Measurements from ENCODE around the gene MTX1.

MTX1 gene

DNA sequence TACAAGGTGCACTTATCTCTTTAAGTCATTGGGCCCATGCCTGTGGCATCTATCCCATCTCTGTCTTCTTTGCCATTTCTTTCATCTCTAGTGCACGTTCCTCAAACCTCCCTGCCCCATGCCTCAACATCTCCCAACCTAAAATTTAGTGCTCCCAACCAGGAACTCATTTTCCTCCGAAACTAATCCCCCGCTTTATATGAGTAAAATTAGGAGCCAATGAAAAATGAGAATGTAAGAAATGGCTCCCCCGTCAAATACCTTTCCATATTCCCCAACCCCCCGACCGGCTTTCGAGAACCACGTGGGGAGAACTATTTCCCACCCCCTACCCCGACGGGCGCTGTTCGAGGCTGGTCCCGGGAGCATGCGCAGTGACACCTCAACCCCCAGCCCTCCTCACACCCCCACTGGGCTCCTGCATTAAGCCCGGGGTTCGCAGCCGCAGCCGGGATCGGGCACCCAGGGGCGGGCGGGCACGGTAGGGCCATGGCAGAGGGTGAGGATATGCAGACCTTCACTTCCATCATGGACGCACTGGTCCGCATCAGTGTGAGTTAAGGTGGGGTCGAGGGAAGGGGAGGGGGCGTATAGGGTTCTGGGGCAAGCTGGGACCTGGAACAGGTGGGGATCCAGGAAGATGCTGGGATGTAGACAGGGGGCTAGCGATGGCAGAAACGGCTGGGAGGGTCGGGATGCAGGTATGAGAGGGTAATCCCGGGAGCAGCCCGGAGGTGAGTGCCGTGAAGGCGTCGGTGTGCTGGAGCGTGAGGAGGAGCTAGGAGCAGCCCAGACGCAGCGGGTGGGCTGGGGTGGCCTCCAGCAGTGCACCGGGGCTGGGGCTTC, 34.8 kb upstream of the MTX1 start, which contains the start of gene TRIM46:
TRIM46 (plus strand) TSS at position 372 of the 846 bp plus-strand sequence; CDS start at position 490, 118 bp downstream.
- Histone ChIP-seq H3K36me3 (ENCODE audit: control insufficient read depth, low read length) (peaks cover 43% of the 10 kb centered on the region), H3F3A (ENCODE audit: control insufficient read depth, insufficient read depth) (peaks cover 17% of the 10 kb centered on the region; the same call in 1 of the 2 replicates), H3K4me2 (ENCODE audit: low read length) (peak within 1 kb of the TSS; percentile 76), H3K4me3 (ENCODE audit: low read length) (peak within 1 kb of the TSS; percentile 90), H3K9me2 (replicated peaks; ENCODE audit: control insufficient read depth, low read length) (no peaks in the 10 kb centered on the region), H4K20me1 (ENCODE audit: control insufficient read depth, insufficient read depth, low read depth, low read length) (no peaks in the 10 kb centered on the region), H3K27me3 (ENCODE audit: control insufficient read depth, low read length) (no peaks in the 10 kb centered on the region), H3K27ac (ENCODE audit: low read depth, low read length) (peak within 1 kb of the TSS; percentile 61), H3K4me1 (ENCODE audit: control insufficient read depth, low read length) (peaks cover 37% of the 10 kb centered on the region), H3K79me2 (ENCODE audit: control insufficient read depth, low read length) (peaks cover 20% of the 10 kb centered on the region), H3K9me3 (ENCODE audit: control insufficient read depth, insufficient read depth, low read length) (no peaks in the 10 kb centered on the region)
- TF ChIP-seq, protein P1, sequence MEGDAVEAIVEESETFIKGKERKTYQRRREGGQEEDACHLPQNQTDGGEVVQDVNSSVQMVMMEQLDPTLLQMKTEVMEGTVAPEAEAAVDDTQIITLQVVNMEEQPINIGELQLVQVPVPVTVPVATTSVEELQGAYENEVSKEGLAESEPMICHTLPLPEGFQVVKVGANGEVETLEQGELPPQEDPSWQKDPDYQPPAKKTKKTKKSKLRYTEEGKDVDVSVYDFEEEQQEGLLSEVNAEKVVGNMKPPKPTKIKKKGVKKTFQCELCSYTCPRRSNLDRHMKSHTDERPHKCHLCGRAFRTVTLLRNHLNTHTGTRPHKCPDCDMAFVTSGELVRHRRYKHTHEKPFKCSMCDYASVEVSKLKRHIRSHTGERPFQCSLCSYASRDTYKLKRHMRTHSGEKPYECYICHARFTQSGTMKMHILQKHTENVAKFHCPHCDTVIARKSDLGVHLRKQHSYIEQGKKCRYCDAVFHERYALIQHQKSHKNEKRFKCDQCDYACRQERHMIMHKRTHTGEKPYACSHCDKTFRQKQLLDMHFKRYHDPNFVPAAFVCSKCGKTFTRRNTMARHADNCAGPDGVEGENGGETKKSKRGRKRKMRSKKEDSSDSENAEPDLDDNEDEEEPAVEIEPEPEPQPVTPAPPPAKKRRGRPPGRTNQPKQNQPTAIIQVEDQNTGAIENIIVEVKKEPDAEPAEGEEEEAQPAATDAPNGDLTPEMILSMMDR (IDR thresholded peaks at IDR 0.05; ENCODE audit: low read depth, low read length, poor library complexity, severe bottlenecking), result no peak

DNA sequence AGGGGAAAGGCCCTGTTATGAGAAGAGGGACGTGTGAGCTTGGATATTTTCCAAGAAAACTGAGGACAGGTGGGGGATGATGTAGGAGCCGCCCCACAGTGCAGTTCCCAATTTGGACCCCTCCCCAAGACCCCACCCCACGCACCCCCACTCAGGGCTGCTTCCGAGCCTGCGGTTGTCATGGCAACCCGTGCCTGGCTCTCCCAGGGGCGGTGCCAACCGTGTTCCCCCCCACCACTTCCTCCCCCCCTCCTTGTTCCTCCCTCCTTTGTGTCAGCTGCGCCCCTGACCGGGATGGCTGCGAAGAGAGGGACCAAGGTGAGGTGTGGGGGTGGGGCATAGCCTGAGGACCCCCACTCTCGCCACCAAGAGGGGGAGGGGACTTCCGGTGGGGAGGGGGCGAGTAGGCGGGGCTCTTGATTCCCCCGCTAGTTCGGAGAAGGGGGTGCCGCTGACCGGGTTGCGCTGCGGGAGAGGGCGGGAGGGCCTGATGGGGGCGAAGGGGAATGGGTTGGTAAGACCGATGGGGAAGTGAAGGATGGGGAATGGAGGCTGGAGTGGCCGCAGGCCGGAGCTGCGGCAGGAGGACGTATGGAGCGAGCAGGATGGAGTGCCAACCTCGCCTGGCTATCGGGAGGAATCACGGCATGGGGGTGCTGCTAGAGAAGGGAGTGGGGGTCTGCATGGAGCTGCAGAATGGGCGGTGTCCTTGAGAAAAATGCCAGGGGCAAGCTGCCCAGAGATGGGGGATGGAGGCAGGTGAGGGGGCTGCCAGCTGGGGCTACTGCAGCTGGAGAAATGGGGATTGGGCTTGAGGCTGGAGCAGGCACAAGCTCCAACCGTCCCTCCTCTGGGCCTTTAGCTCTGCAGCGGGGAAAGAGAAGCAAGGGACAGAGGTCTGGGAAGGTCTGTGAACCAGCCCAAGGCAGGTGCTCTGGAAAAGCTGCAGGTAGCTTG, 33.9 kb upstream of the MTX1 start:
- H3K9me3 ChIP-seq (ENCODE audit: control insufficient read depth, insufficient read depth, low read length), result no peaks in the 10 kb centered on the region
- peaks cover 13% of the 10 kb centered on the region; the same call in 1 of the 2 replicates for H3F3A ChIP-seq (ENCODE audit: control insufficient read depth, insufficient read depth)
- TF ChIP-seq, protein P1 (IDR thresholded peaks at IDR 0.05; ENCODE audit: low read depth, low read length, poor library complexity, severe bottlenecking), result no peak
- no peak for TF ChIP-seq EZH2phosphoT487 (IDR thresholded peaks at IDR 0.05; ENCODE audit: borderline replicate concordance, low read length)
- peak overlapping the region; percentile 76 for H3K4me2 ChIP-seq (ENCODE audit: low read length)
- H3K27ac ChIP-seq (ENCODE audit: low read depth, low read length), result no peak overlapping the region
- no peaks in the 10 kb centered on the region for H3K27me3 ChIP-seq (ENCODE audit: control insufficient read depth, low read length)
- H3K4me3 ChIP-seq (ENCODE audit: low read length), result peak overlapping the region; percentile 90
- H3K36me3 ChIP-seq (ENCODE audit: control insufficient read depth, low read length), result peaks cover 37% of the 10 kb centered on the region
- H3K79me2 ChIP-seq (ENCODE audit: control insufficient read depth, low read length), result peaks cover 20% of the 10 kb centered on the region
- H3K4me1 ChIP-seq (ENCODE audit: control insufficient read depth, low read length), result peaks cover 45% of the 10 kb centered on the region
- no peaks in the 10 kb centered on the region for H4K20me1 ChIP-seq (ENCODE audit: control insufficient read depth, insufficient read depth, low read depth, low read length)
- H3K9me2 ChIP-seq (replicated peaks; ENCODE audit: control insufficient read depth, low read length), result no peaks in the 10 kb centered on the region

DNA sequence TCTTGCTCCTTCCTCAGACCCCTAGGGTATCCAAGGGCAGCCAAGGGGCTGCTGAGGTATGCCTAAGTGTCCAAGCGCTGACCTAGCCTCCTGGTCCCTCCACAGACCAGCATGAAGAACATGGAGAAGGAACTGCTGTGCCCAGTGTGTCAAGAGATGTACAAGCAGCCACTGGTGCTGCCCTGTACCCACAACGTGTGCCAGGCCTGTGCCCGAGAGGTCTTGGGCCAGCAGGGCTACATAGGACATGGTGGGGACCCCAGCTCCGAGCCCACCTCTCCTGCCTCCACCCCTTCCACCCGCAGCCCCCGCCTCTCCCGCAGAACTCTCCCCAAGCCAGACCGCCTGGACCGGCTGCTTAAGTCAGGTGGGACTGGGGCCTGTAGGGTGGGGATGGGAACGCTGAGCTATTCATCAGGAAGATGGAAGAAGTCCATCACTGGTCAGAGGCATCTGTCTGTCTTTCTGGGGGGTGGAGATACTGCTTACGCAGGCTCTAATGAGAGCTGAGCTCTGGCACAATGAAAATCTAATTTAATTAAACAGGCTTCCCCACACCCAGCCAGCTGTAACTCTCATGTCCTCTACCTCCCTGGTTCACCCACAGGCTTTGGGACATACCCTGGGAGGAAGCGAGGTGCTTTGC, 33.1 kb upstream of the MTX1 start:
- no peak overlapping the region for H3K27ac ChIP-seq (ENCODE audit: low read depth, low read length)
- TF ChIP-seq EZH2phosphoT487 (IDR thresholded peaks at IDR 0.05; ENCODE audit: borderline replicate concordance, low read length), result no peak
- TF ChIP-seq, protein P1 (IDR thresholded peaks at IDR 0.05; ENCODE audit: low read depth, low read length, poor library complexity, severe bottlenecking), result no peak
- peaks cover 36% of the 10 kb centered on the region for H3K36me3 ChIP-seq (ENCODE audit: control insufficient read depth, low read length)
- no peaks in the 10 kb centered on the region for H4K20me1 ChIP-seq (ENCODE audit: control insufficient read depth, insufficient read depth, low read depth, low read length)
- H3K79me2 ChIP-seq (ENCODE audit: control insufficient read depth, low read length), result peaks cover 20% of the 10 kb centered on the region
- no peak overlapping the region for H3K4me3 ChIP-seq (ENCODE audit: low read length)
- peaks cover 45% of the 10 kb centered on the region for H3K4me1 ChIP-seq (ENCODE audit: control insufficient read depth, low read length)
- peaks cover 13% of the 10 kb centered on the region; the same call in 1 of the 2 replicates for H3F3A ChIP-seq (ENCODE audit: control insufficient read depth, insufficient read depth)
- no peak overlapping the region for H3K4me2 ChIP-seq (ENCODE audit: low read length)
- no peaks in the 10 kb centered on the region for H3K27me3 ChIP-seq (ENCODE audit: control insufficient read depth, low read length)
- H3K9me2 ChIP-seq (replicated peaks; ENCODE audit: control insufficient read depth, low read length), result no peaks in the 10 kb centered on the region
- H3K9me3 ChIP-seq (ENCODE audit: control insufficient read depth, insufficient read depth, low read length), result no peaks in the 10 kb centered on the region

All from DOHH2 (cell line).